Fibroblast of gingiva (primary cell): ENCODE measurements around the gene COLQ.

Source experiments
- DNase-seq: peaks from one replicate; pipeline ENCODE4 v3.0.0-alpha.2; 2011; ENCODE audit warnings: low read depth

COLQ gene

DNA sequence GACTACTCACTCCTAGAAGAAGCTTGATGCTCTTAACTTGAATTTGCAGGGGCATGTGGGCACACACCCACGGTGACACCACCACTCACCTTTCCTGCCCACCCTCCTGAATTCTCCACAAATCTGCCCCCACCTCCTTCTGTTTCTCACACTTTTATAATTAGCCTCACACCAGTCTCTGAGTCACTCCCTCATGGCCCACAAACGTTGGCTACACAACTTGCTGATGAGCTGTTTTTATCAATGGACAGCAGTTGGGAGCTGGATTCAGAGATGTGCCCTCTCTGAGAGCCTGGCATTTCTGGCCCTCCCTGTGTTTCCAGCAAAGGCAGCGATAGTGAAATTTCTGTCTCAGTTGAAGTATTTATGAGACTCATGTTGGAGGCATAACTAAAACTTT is 1.3 kb downstream of the COLQ start:
- DNase-seq = no peak

- no peak for DNase-seq
Measured at GRCh38 chr3:15519096-15519495, 2.4 kb downstream of the COLQ start.

DNA sequence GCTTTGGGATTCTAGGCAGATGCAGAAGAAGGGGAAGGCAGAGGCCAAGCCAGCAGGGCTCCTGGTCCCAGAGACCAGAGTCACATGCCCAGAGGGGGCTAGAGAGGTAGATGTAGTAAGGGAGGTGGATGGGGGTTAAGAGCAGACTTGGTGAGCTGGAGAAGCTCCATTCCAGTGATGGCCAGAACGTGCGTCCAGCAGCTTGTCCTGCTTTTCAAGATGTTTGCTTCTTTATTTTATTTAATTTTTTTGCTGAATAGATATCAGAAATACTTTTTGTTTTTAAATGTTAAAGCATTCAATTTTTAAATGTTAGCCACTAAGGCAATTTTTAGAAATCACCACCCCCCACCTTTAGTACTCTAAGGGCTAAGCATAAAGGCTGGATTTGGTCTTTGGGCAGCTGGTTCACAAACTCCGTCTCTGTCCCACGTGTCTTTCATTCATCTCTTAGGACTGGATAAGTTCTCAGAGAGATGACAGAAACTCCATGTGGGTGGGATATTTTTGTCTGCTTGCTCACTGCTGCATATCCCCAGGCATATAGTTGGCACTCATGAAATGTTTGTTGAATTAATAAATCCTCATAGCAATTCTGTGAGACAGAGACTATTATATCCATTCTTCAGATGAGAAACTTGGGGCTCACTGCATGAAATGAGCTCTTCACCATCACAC is 6.7 kb downstream of the COLQ start:
- DNase-seq = no peak

- DNase-seq = no peak
Measured at GRCh38 chr3:15513810-15514662, 7.5 kb downstream of the COLQ start.

DNA sequence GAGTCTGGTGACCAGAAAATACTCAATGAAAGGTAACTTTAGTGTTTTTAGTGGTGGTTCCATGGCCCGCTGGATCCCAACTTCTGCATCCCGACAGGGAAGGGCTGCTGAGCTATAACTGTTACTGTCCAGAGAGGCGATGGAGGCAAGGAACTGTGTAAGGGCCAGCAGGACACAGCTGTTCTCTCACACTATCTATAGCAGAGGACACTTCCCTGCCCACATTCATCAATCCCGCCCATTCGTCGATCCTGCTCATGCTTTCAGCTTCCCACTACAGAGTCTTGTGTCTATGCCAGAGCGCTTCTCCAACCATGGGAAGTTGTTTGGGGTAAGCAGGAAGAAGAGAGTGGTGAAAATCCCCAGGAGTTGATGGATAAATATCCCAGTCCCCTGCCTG is 8.4 kb downstream of the COLQ start:
- no peak for DNase-seq

DNA sequence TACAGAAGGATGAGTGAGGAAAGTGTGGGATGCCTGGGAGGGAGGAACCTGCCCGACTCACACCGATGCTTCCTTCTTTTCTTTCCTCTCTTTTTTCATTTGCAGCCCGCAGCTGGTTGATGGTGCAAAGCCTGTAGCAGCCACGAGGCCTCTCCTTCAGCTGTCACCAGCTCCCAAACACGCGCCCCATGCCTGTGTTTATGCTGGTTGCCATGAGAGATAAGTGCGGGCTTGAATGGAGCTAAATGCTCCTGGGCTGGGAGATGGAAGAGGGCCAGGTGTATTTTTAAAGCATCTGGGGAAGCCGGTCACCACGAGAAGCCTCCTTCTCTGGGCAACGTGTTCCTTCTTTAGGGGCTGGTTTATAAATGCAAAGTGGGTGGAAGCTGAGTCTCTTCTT is 9.3 kb downstream of the COLQ start:
- no peak for DNase-seq

GRCh38 chr3:15511156-15511555 is 10.3 kb downstream of the COLQ start:
- no peak for DNase-seq

DNA sequence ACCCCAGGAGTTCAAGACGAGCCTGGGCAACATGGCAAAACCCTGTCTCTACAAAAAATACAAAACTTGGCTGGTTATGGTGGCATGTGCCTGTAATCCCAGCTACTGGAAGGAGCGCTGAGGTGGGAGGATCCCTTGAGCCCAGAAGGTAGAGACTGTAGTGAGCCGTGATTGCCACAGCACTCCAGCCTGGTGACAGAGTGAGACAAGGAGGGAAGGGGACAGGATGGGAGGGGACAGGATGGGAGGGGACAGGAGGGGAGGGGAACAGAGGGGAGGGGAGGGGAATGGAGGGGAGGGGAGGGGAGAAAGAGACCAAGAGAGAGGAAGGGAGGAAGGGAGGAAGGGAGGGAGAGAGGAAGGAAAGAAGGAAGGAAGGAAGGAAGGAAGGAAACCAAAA is 11.0 kb downstream of the COLQ start:
- no peak for DNase-seq

DNA sequence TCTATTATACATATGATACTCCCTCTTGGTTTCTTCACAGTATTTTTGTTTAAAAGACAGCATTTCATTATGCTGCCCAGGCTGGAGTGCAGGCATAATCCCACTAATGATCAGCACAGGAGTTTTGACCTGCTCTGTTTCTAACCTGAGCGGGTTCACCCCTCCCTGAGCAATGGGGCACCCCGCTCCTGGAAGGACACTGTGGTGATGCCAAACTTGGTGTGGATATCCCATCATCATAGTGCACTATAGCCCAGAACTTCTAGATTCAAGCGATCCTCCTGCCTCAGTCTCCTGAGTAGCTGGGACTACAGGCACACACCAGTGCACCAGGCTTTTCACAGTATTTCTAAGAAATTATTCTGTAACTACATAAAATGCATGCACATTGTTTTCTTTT is 14.9 kb downstream of the COLQ start:
- DNase-seq = no peak

DNA sequence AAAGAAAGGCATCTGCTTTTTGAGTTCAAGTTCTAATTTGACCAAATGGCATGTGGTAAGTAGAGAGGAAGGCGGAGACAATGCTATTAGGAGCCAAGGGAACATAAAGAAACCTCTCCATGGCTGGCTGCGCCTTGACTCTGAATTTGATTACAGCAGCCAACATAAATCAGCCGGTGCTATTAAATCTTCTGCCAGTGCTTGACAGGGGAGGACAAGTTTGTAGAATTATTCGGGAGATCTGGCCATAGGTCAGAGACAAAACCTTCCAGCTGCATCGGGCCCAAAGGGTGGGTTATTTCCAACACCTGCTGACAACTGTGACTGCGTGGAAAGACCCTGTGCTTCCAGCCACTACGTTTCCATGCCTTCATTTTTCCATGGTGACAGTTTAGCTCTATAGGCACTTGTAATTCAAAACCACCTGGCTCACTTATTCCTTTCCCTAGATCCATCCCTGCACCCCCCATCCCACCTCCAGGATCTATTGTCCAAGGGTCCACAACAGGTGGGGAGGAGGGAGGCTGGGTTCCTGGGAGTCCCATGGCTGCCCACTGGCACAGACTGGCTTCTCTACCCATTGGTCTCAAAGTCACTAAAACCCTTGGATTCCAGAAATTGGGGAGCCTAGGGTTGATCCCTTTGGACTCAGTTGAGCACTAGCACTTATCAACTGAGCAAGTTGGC is 15.9 kb downstream of the COLQ start:
- no peak for DNase-seq

- no peak for DNase-seq
Measured at GRCh38 chr3:15502616-15503015, 18.9 kb downstream of the COLQ start.

- DNase-seq = no peak
Measured at GRCh38 chr3:15501126-15501525, 20.4 kb downstream of the COLQ start.

- DNase-seq = peak; percentile 36
Measured at GRCh38 chr3:15500107-15500724, 21.3 kb downstream of the COLQ start.

- DNase-seq = peak; percentile 35
Measured at GRCh38 chr3:15499536-15499935, 22.0 kb downstream of the COLQ start.

DNA sequence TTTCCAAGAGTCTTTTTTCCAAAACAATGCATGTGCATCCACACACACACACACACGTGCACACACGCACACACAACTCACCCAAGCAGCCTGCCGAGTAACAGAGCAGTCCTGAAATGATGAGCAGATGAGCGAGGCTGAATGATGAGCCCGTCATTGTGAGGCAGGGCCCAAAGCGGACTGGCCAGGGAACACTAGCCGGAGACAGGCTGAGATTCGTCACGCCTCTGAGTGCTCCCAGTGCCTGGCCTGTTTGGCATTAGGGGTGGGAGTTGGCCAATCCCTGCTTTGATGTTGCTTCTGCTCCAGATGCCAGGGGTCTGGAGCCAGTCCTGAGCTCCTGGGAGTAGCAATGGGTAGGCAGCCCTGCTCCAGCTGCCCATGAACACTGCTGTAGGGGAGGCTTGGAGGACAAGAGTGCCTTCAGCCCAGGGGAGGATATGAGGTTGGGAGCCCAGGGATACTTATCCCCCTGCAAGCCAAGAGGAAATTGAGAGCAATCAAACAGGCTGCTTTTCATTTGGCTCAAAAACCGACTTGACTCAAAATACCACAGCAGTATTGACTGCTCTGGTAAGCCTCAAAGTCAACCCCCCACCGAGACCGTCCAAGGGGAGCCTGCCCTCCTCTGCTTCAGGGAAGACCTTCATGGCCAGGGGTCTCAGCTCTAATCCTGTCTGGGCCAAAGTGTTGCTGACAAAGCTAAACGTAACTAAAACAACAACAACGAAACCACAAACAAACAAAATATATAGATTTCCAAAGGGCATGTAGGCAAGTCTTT is 22.9 kb downstream of the COLQ start:
- peak; percentile 50 for DNase-seq

- DNase-seq = no peak
Measured at GRCh38 chr3:15497964-15498363, 23.5 kb downstream of the COLQ start.

DNA sequence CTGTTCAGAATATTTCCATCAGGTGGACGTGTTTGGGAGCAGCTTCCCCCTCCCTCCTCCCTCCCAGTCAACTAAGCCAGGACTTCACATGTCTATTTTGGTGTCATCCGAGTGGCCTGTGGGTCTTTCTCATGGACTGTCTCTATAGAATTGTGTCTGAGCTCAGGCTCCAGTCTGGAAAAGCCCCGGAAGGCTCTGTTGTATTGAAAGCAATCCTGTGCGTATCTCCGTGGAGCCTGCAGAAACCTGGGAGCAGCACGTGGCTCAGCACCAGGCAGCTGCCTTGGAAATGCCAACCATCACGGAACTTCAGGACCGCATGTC is 25.2 kb downstream of the COLQ start:
- DNase-seq = no peak

DNA sequence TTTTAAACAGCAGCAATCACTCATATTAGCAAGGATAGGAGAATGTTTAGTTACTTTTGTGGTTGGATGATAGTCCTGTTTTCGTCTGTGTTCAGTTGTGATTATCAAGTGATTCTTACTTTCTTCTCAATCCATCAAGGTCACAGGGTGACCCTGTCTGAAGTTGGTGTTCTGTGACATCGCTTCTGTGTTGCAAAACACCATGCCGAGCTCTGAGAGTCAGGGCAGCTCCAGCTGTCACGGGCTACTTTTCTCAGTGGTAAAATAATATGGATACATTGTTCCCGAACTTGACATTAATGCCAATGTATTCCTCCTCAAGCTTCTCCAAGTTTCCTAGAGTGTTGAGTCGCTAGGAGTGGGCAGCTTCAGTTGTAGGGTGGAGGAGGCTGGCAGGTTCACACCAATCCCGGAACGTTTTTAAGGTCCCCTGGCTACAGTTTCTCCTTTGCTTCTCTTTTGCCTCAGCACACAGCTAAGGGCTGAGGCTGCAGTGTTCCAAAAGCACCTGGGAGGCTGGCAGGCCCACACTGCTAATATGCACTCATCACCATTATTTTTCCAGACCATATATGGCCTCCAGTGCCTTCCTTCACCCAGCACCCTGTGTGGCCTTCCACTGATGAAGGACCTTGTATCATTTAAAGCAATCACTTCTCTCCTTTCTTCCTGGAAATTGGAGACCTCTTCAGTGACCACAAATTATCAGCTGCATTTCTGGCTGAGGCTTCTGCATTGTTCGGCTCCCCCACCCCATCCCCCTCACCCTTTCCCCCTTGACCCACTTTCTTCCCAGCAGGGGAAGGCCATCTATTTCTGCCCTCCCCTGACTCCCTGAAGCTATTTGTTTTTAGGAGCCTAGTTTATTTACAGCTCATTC is 25.8 kb downstream of the COLQ start:
- DNase-seq = no peak

GRCh38 chr3:15493436-15493835 is 28.1 kb downstream of the COLQ start:
- no peak for DNase-seq

DNA sequence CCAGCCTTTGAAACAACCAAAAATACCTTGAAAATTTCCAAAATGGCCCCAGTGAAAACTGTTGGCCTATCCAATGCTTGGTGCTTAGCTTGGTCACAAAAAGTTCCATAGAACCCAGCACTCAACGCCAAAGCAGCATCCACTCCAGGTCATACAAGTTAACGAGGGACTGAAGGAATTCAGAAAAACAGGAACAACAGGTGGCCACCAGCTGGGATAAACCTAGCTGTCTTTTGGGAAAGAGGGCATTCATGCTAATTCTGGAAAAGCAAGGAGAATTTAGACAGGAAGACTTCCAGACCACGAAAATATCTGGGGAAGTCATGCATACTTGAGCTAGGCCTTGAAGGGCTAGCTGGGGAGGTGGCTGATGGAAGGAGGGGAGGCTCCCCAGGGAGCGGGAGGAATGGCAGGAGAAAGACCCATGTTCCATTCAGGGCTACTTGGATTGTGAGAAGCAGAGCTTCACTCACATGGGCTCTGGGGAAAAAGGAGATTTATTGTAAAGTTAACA is 28.6 kb downstream of the COLQ start:
- no peak for DNase-seq

DNA sequence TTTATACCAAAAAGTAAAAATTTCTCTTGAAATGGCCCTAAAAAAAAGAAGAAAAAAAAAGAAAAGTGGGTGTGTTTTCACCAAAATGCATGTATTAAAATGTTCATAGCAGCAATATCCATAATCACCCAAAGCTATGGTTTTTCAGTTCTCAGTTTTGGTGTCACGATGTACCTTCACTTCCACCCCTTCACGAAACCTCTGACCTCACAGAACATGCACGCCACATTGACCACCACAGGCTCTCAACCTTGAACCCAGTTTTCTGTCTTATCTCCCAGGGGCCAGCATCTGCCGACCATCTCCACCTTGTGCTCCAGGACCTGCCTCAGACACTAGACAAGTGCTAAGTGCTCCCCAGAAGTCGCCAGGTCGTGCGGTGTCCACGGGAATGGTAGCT is 30.4 kb downstream of the COLQ start:
- no peak for DNase-seq
